IMR-90 (cell line): ENCODE data around the gene DENND6B. TPM values are rescaled to one million over a fixed set of nuclear protein-coding genes. Genes with fewer than 3 reads are reported as not detected.

Experiments used
- ATAC-seq: fragments of 200-7000 bp; cut with Tn5 transposase; 2 replicates; pipeline ENCODE4 v1.9.1; 2020; ENCODE audit warnings: low read depth, mild to moderate bottlenecking, moderate library complexity
- BruUV-seq: library from RNA; stranded (reverse); fragments of 400-500 nt; replicated peaks from 2 replicates; lab custom pipeline; 2021; lab: Mats Ljungman, UMichigan
- CTCF ChIA-PET: fragments of 300-600 bp; formaldehyde crosslinking; extraction: SDS; loops from one replicate; lab custom pipeline; 2021; ENCODE audit warnings: antibody characterized with exemption; lab: Yijun Ruan, JAX
- POLR2A ChIA-PET: fragments of 300-600 bp; sonication (Branson Sonifier 250); formaldehyde crosslinking; loops from one replicate; lab custom pipeline; 2022; ENCODE audit warnings: antibody characterized with exemption; ENCODE audit not compliant: unreplicated experiment; lab: Charles Lee
- DNase-seq: peaks from one replicate; pipeline ENCODE4 v3.0.0; 2013
- H2AFZ ChIP-seq: replicated peaks from 2 replicates; pipeline ENCODE3; 2013; ENCODE audit warnings: low read length, mild to moderate bottlenecking; ENCODE audit not compliant: poor library complexity
- H2AK5ac ChIP-seq: 2 replicates; pipeline ENCODE4 v1.6.1; 2013; ENCODE audit warnings: low read depth, low read length, inconsistent platforms
- H2AK9ac ChIP-seq: replicated peaks from 2 replicates; pipeline ENCODE3; 2013; ENCODE audit warnings: mild to moderate bottlenecking, low read depth, low read length, moderate library complexity; ENCODE audit not compliant: poor library complexity
- H2BK120ac ChIP-seq: 2 replicates; pipeline ENCODE4 v1.6.1; 2013; ENCODE audit warnings: low read depth, low read length, inconsistent platforms
- H2BK15ac ChIP-seq: 3 replicates; pipeline ENCODE4 v1.6.1; 2013; ENCODE audit warnings: low read depth, low read length, inconsistent platforms
- H2BK20ac ChIP-seq: 2 replicates; pipeline ENCODE4 v1.6.1; 2013; ENCODE audit warnings: low read depth, mild to moderate bottlenecking, inconsistent platforms, low read length, moderate library complexity
- H2BK5ac ChIP-seq: 2 replicates; pipeline ENCODE4 v1.6.1; 2013; ENCODE audit warnings: mild to moderate bottlenecking, low read depth, low read length, inconsistent platforms; ENCODE audit not compliant: poor library complexity, severe bottlenecking
- H3K14ac ChIP-seq: replicated peaks from 2 replicates; pipeline ENCODE4 v1.6.1; 2013; ENCODE audit warnings: low read depth, low read length, inconsistent platforms
- H3K18ac ChIP-seq: 2 replicates; pipeline ENCODE4 v1.6.1; 2013; ENCODE audit warnings: low read depth, low read length, control low read depth
- H3K23ac ChIP-seq: 2 replicates; pipeline ENCODE4 v1.6.1; 2013; ENCODE audit warnings: low read depth, low read length, inconsistent platforms
- H3K27ac ChIP-seq: 2 replicates; pipeline ENCODE4 v1.5.1; 2013; ENCODE audit warnings: mild to moderate bottlenecking, control low read depth, low read length; ENCODE audit not compliant: insufficient read depth
- H3K27me3 ChIP-seq: 2 replicates; pipeline ENCODE4 v1.6.1; 2013; ENCODE audit warnings: low read length; ENCODE audit not compliant: control insufficient read depth, insufficient read depth
- H3K36me3 ChIP-seq: 2 replicates; pipeline ENCODE4 v1.6.1; 2013; ENCODE audit warnings: low read length, mixed read lengths; ENCODE audit not compliant: control insufficient read depth, insufficient read depth
- H3K4ac ChIP-seq: 2 replicates; pipeline ENCODE4 v1.6.1; 2013; ENCODE audit warnings: low read depth, low read length, inconsistent platforms
- H3K4me1 ChIP-seq: 2 replicates; pipeline ENCODE4 v1.6.1; 2013; ENCODE audit warnings: low read length, mixed read lengths; ENCODE audit not compliant: control insufficient read depth, insufficient read depth
- H3K4me2 ChIP-seq: 2 replicates; pipeline ENCODE4 v1.6.1; 2013; ENCODE audit warnings: low read depth, mild to moderate bottlenecking, control low read depth, low read length, moderate library complexity
- H3K4me3 ChIP-seq: 2 replicates; pipeline ENCODE4 v1.5.1; 2013; ENCODE audit warnings: low read depth, mild to moderate bottlenecking, control low read depth, low read length, moderate library complexity; ENCODE audit not compliant: insufficient read depth
- H3K56ac ChIP-seq: 2 replicates; pipeline ENCODE4 v1.6.1; 2013; ENCODE audit warnings: low read length, inconsistent platforms; ENCODE audit not compliant: insufficient read depth; ENCODE audit errors: extremely low read depth
- H3K79me1 ChIP-seq, 2 experiments: 2 replicates each; pipeline ENCODE4 v1.6.1; 2013; ENCODE audit warnings: low read length in 2 of 2, inconsistent platforms in 1 of 2, low read depth in 1 of 2
- H3K9ac ChIP-seq: 2 replicates; pipeline ENCODE4 v1.6.1; 2013; ENCODE audit warnings: low read depth, low read length, control low read depth
- H3K9me1 ChIP-seq: 2 replicates; pipeline ENCODE4 v1.6.1; 2013; ENCODE audit warnings: low read length, inconsistent platforms; ENCODE audit not compliant: insufficient read depth
- H3K9me3 ChIP-seq: 2 replicates; pipeline ENCODE4 v1.6.1; 2013; ENCODE audit warnings: low read length; ENCODE audit not compliant: control insufficient read depth, insufficient read depth
- H4K20me1 ChIP-seq: 2 replicates; pipeline ENCODE4 v1.6.1; 2013; ENCODE audit warnings: low read length, inconsistent platforms; ENCODE audit not compliant: insufficient read depth
- H4K5ac ChIP-seq: 2 replicates; pipeline ENCODE4 v1.6.1; 2013; ENCODE audit warnings: mild to moderate bottlenecking, low read depth, low read length, control low read depth
- H4K8ac ChIP-seq, 2 experiments: 2 replicates each; pipeline ENCODE4 v1.6.1; 2013; ENCODE audit warnings: low read depth in 2 of 2, low read length in 2 of 2, control low read depth in 1 of 2, inconsistent platforms in 1 of 2
- H4K91ac ChIP-seq: 2 replicates; pipeline ENCODE4 v1.6.1; 2013; ENCODE audit warnings: low read depth, low read length, inconsistent platforms; ENCODE audit not compliant: insufficient read depth
- CEBPB ChIP-seq: IDR thresholded peaks from 2 replicates; pipeline ENCODE4 v1.6.1; 2012; ENCODE audit warnings: low read depth, low read length, improper control_type of control experiment
- CHD1 ChIP-seq: IDR thresholded peaks from 2 replicates; pipeline ENCODE4 v1.6.1; 2012; ENCODE audit warnings: low read depth, low read length, improper control_type of control experiment
- FOS ChIP-seq: fragments of 150-350 bp; IDR thresholded peaks from 2 replicates; pipeline ENCODE4 v1.6.1; 2016; ENCODE audit warnings: low read depth, low read length
- MAFK ChIP-seq: IDR thresholded peaks from 2 replicates; pipeline ENCODE4 v1.6.1; 2012; ENCODE audit warnings: low read depth, low read length, improper control_type of control experiment
- MAZ ChIP-seq: IDR thresholded peaks from 2 replicates; pipeline ENCODE4 v1.6.1; 2012; ENCODE audit warnings: low read depth, mild to moderate bottlenecking, low read length, improper control_type of control experiment, moderate library complexity, borderline replicate concordance
- MXI1 ChIP-seq: IDR thresholded peaks from 2 replicates; pipeline ENCODE4 v1.6.1; 2012; ENCODE audit warnings: low read depth, mild to moderate bottlenecking, low read length, moderate library complexity, borderline replicate concordance
- NFE2L2 ChIP-seq: fragments of 150-350 bp; IDR thresholded peaks from 2 replicates; pipeline ENCODE4 v1.6.1; 2016; ENCODE audit warnings: low read depth, mild to moderate bottlenecking, low read length
- POLR2A ChIP-seq: IDR thresholded peaks from 2 replicates; pipeline ENCODE4 v1.6.1; 2012; ENCODE audit warnings: mild to moderate bottlenecking, low read depth, low read length
- RAD21 ChIP-seq: IDR thresholded peaks from 2 replicates; pipeline ENCODE4 v1.6.1; 2012; ENCODE audit warnings: low read length, improper control_type of control experiment
- RCOR1 ChIP-seq: IDR thresholded peaks from 2 replicates; pipeline ENCODE4 v1.6.1; 2012; ENCODE audit warnings: mild to moderate bottlenecking, low read length, improper control_type of control experiment; ENCODE audit not compliant: insufficient replicate concordance
- RFX5 ChIP-seq: IDR thresholded peaks from 2 replicates; pipeline ENCODE4 v1.8.0; 2012; ENCODE audit warnings: low read depth, mild to moderate bottlenecking, low read length, moderate library complexity
- SMC3 ChIP-seq: fragments of 150-350 bp; IDR thresholded peaks from 2 replicates; pipeline ENCODE4 v1.6.1; 2016; ENCODE audit warnings: low read depth, mild to moderate bottlenecking, antibody characterized with exemption, low read length, moderate library complexity
- WGBS, 2 experiments: methylation state at CpG; one replicate each; pipeline versions ENCODE4 v1.1.5 to v1.1.7; 2013; ENCODE audit warnings: missing lambda C conversion rate in 2 of 2; ENCODE audit not compliant: insufficient read length in 1 of 2; ENCODE audit errors: extremely low coverage in 2 of 2; 5-methylcytosine and 5-hydroxymethylcytosine counted together
- dilution Hi-C: fragments of 300-500 bp; cut with HindIII; formaldehyde crosslinking; loops from one replicate; pipeline ENCODE4 v1.14.3; 2018; ENCODE audit warnings: low sequenced_read_pairs; ENCODE audit not compliant: unreplicated experiment
- in situ Hi-C: fragments of 300-500 bp; cut with MboI; formaldehyde crosslinking; loops from 3 replicates; pipeline ENCODE4 v1.14.3; 2019; ENCODE audit warnings: low sequenced_read_pairs, inconsistent platforms, mixed read lengths
- intact Hi-C: fragments of 100-400 bp; cut with micrococcal nuclease; formaldehyde crosslinking; loops from 2 replicates; pipeline ENCODE4 v1.10.0; 2022
- polyA plus RNA-seq, 3 experiments: library from polyadenylated mRNA; depleted of rRNA; stranded (reverse); fragments of >200 nt; gene quantifications; 2 replicates each; pipeline ENCODE4 v1.2.3, GENCODE V29; 2012; ENCODE audit warnings: low replicate concordance in 1 of 3
- total RNA-seq: library from RNA; depleted of rRNA; stranded (reverse); fragments of >200 nt; gene quantifications from 2 replicates; pipeline ENCODE4 v1.2.3, GENCODE V29; 2012
- TF ChIP-seq, protein P1 (sequence below): fragments of 150-350 bp; IDR thresholded peaks from 2 replicates; pipeline ENCODE4 v1.6.1; 2016; ENCODE audit warnings: low read depth, mild to moderate bottlenecking, low read length, moderate library complexity, borderline replicate concordance
- TF ChIP-seq, protein P2 (sequence below): conservative IDR thresholded peaks from 2 replicates; pipeline ENCODE4 v1.5.1; 2012; ENCODE audit warnings: mild to moderate bottlenecking, low read depth, low read length, improper control_type of control experiment
- TF ChIP-seq, protein P3 (sequence below): fragments of 150-350 bp; IDR thresholded peaks from 2 replicates; pipeline ENCODE4 v1.6.1; 2017; ENCODE audit warnings: mild to moderate bottlenecking, antibody characterized with exemption, low read length, low read depth

The DENND6B gene
- total and polyA plus RNA-seq, 2 of the 4 experiments (the other 2 are of a cell fraction): 0.36 to 4.9 TPM

DNA sequence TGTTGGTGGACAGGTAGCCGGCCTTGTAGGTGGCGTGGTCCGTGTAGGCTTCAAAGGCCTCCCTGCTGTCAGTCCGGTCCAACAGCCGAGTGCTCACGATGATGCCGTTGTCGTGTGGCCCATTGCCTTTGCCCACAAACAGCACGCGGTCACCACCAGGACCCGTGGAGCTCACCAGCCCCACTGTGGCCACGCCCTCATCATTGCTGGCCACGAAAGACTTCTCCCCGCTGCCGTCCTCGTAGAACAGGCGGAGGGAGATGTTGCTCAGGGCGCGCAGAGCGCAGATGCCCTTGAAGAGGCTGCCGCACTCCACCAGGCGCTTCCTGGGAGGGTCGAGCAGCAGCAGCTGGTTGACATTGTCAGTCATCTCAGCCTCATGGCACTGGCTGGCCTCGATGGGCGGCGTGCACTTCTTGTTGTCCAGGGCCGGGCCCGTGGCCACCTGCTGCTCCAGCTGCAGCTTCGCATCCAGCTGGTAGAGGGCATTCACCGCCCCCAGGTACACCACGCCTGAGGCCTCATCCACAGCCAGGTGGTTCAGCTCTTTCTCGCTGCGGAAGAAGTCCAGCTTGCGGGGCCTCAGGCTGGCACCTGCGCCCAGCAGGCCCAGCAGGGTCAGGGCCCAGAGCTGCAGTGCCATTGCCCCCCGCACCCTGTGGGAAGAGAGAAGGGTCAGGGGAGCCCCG is 36.7 kb downstream of the DENND6B start:
- dilution Hi-C loops: no loop called here
- no peak overlapping the region for H3K4me2 ChIP-seq
- TF ChIP-seq CEBPB: no peak
- TF ChIP-seq MXI1: no peak
- no peak for TF ChIP-seq MAZ
- TF ChIP-seq RCOR1: no peak
- TF ChIP-seq SMC3: no peak
- TF ChIP-seq FOS: no peak
- TF ChIP-seq, protein P1, sequence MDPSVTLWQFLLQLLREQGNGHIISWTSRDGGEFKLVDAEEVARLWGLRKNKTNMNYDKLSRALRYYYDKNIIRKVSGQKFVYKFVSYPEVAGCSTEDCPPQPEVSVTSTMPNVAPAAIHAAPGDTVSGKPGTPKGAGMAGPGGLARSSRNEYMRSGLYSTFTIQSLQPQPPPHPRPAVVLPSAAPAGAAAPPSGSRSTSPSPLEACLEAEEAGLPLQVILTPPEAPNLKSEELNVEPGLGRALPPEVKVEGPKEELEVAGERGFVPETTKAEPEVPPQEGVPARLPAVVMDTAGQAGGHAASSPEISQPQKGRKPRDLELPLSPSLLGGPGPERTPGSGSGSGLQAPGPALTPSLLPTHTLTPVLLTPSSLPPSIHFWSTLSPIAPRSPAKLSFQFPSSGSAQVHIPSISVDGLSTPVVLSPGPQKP: no peak
- TF ChIP-seq, protein P2, sequence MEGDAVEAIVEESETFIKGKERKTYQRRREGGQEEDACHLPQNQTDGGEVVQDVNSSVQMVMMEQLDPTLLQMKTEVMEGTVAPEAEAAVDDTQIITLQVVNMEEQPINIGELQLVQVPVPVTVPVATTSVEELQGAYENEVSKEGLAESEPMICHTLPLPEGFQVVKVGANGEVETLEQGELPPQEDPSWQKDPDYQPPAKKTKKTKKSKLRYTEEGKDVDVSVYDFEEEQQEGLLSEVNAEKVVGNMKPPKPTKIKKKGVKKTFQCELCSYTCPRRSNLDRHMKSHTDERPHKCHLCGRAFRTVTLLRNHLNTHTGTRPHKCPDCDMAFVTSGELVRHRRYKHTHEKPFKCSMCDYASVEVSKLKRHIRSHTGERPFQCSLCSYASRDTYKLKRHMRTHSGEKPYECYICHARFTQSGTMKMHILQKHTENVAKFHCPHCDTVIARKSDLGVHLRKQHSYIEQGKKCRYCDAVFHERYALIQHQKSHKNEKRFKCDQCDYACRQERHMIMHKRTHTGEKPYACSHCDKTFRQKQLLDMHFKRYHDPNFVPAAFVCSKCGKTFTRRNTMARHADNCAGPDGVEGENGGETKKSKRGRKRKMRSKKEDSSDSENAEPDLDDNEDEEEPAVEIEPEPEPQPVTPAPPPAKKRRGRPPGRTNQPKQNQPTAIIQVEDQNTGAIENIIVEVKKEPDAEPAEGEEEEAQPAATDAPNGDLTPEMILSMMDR: no peak
- no peak for TF ChIP-seq CHD1
- no peak for TF ChIP-seq RFX5
- TF ChIP-seq MAFK: no peak
- TF ChIP-seq, protein P3, sequence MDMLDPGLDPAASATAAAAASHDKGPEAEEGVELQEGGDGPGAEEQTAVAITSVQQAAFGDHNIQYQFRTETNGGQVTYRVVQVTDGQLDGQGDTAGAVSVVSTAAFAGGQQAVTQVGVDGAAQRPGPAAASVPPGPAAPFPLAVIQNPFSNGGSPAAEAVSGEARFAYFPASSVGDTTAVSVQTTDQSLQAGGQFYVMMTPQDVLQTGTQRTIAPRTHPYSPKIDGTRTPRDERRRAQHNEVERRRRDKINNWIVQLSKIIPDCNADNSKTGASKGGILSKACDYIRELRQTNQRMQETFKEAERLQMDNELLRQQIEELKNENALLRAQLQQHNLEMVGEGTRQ: no peak
- no peak for TF ChIP-seq NFE2L2
- TF ChIP-seq POLR2A: no peak
- TF ChIP-seq RAD21: no peak

More for the DNA sequence above, 36.7 kb downstream of the DENND6B start:
- ChIA-PET CTCF (no interaction called here), POLR2A (interaction anchor here (1.0 kb wide), 1 partner anchor 9 kb away, joined by 3 read pairs; no protein-coding TSS in a partner anchor)
- Histone ChIP-seq H3K9me3 (no peaks in the 10 kb centered on the region), H2AK5ac (peak overlapping the region; percentile 16; the same call in 1 of the 2 replicates), H2AFZ (peak overlapping the region; percentile 43), H3K4me3 (no peak overlapping the region), H3K4me1 (peaks cover 22% of the 10 kb centered on the region), H3K14ac (no peak overlapping the region), H3K4ac (no peak overlapping the region), H3K27ac (no peak overlapping the region), H3K36me3 (peaks cover 56% of the 10 kb centered on the region), H4K5ac (no peak overlapping the region), H3K9me1 (peaks cover 3% of the 10 kb centered on the region), H2BK5ac (no peak overlapping the region), H3K23ac (no peak overlapping the region), H2BK120ac (no peak overlapping the region), H3K56ac (no peak overlapping the region), H4K8ac (no peak overlapping the region), H3K27me3 (no peaks in the 10 kb centered on the region), H2BK15ac (no peak overlapping the region), H2AK9ac (peak overlapping the region; percentile 76), H3K18ac (no peak overlapping the region), H3K9ac (no peak overlapping the region), H2BK20ac (no peak overlapping the region), H4K20me1 (peaks cover 86% of the 10 kb centered on the region), H3K79me1 (peaks cover 9 to 62% of the 10 kb centered on the region in 2 experiments; a peak in 3 of 4 replicates), H4K91ac (no peak overlapping the region)
- in situ Hi-C loops: no loop called here
- DNase-seq (no peak), ATAC-seq (no peak)
- intact Hi-C loops: loop anchor here (5.0 kb wide), 1 partner anchor 37 kb away; the partner anchor contains the start of gene DENND6B
- 89% methylated on average over 27 of the region's 37 CpGs; no CpG with 5 or more reads in 1 of the 2 experiments for WGBS, 2 experiments
- TSS peak; percentile 91 for BruUV-seq
